GM12874 (cell line): Measurements from ENCODE around the gene RHOBTB1.

Source experiments
- CTCF ChIP-seq: IDR thresholded peaks from 2 replicates; pipeline ENCODE4 v1.5.1; 2011; ENCODE audit warnings: low read depth, mild to moderate bottlenecking, control low read depth, low read length, moderate library complexity; ENCODE audit not compliant: insufficient read depth

RHOBTB1 gene

GRCh38 chr10:60821656-60822055 is 122.3 kb downstream of the RHOBTB1 start:
- TF ChIP-seq CTCF = no peak

GRCh38 chr10:60820093-60820754 is 123.8 kb downstream of the RHOBTB1 start:
- peak; percentile 31; the same call in 1 of the 2 replicates for TF ChIP-seq CTCF
